ENCODE measurements around the gene IL1RAPL1.

DNA sequence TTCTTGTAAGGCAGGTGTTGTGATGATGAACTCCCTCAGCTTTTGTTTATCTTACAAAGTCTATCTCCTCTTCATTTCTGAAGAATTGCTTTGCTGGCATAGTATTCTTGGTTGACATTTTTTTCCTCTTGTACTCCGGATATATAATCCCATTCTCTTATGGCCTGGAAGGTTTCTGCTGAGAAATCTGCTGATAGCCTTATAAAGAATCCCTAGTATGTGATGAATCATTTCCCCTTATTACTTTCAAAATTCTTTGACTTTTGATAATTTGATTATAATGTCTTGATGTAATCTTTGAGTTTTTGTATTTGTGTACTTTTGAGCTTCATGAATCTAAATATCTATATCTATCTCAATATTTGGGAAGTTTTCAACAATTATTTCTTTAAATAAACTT, 972.8 kb downstream of the IL1RAPL1 start:
- TF ChIP-seq, protein P1, sequence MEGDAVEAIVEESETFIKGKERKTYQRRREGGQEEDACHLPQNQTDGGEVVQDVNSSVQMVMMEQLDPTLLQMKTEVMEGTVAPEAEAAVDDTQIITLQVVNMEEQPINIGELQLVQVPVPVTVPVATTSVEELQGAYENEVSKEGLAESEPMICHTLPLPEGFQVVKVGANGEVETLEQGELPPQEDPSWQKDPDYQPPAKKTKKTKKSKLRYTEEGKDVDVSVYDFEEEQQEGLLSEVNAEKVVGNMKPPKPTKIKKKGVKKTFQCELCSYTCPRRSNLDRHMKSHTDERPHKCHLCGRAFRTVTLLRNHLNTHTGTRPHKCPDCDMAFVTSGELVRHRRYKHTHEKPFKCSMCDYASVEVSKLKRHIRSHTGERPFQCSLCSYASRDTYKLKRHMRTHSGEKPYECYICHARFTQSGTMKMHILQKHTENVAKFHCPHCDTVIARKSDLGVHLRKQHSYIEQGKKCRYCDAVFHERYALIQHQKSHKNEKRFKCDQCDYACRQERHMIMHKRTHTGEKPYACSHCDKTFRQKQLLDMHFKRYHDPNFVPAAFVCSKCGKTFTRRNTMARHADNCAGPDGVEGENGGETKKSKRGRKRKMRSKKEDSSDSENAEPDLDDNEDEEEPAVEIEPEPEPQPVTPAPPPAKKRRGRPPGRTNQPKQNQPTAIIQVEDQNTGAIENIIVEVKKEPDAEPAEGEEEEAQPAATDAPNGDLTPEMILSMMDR (IDR thresholded peaks at IDR 0.05; ENCODE audit: poor library complexity, severe bottlenecking): no peak
- TF ChIP-seq RAD21 (conservative IDR thresholded peaks at IDR 0.05) (no peak), EP300 (conservative IDR thresholded peaks at IDR 0.05; ENCODE audit: poor library complexity, severe bottlenecking) (no peak)
